ENCODE measurements around the gene BANF1. TPM values are rescaled to one million over a fixed set of nuclear protein-coding genes. Genes with fewer than 3 reads are reported as not detected.

Gene BANF1
- total and polyA plus RNA-seq, 9 of the 15 experiments (the other 6 are each of a cell fraction or from before 2014, with no cell fraction given): 108 to 651 (median 263) TPM

- no peak for TF ChIP-seq DIDO1 (tag; IDR thresholded peaks at IDR 0.05; ENCODE audit: low read depth)
- no peak for TF ChIP-seq ZNF12 (CRISPR knock-in tag; IDR thresholded peaks at IDR 0.05)
- no peak for TF ChIP-seq ZNF507 (tag; conservative IDR thresholded peaks at IDR 0.05)
- TF ChIP-seq ELF1 (tag; IDR thresholded peaks at IDR 0.05): 0 out of 2 replicates have a peak, but pooled peaks have one; percentile 38
- no peak for TF ChIP-seq NCOA1 (IDR thresholded peaks at IDR 0.05; ENCODE audit: low read depth)
- peak; percentile 69; the same call in 1 of the 2 replicates for TF ChIP-seq JUND (IDR thresholded peaks at IDR 0.05; ENCODE audit: borderline replicate concordance, low read depth, low read length)
- TF ChIP-seq JUND (tag; IDR thresholded peaks at IDR 0.05; ENCODE audit: borderline replicate concordance, low read depth, low read length): peak; percentile 10; the same call in 1 of the 3 replicates
- TF ChIP-seq POLR2AphosphoS2 (IDR thresholded peaks at IDR 0.05; ENCODE audit: low read length): no peak
- no peak for TF ChIP-seq HOMEZ (CRISPR knock-in tag; IDR thresholded peaks at IDR 0.05)
- no peak for TF ChIP-seq ZNF644 (tag; IDR thresholded peaks at IDR 0.05; ENCODE audit: low read depth)
- no peak for TF ChIP-seq ZNF589 (CRISPR knock-in tag; IDR thresholded peaks at IDR 0.05; ENCODE audit: low read depth)
- TF ChIP-seq ZBTB26 (CRISPR knock-in tag; IDR thresholded peaks at IDR 0.05): no peak
- TF ChIP-seq NRF1 (conservative IDR thresholded peaks at IDR 0.05 in 1 of 2, IDR thresholded peaks at IDR 0.05 in 1 of 2): no peak
- TF ChIP-seq SMARCC2 (IDR thresholded peaks at IDR 0.05; ENCODE audit: low read depth): no peak
- TF ChIP-seq ZFPM2 (CRISPR knock-in tag; IDR thresholded peaks at IDR 0.05): no peak
- no peak for TF ChIP-seq ZNF766 (CRISPR knock-in tag; conservative IDR thresholded peaks at IDR 0.05)
- no peak for TF ChIP-seq FOXO4 (CRISPR knock-in tag; IDR thresholded peaks at IDR 0.05)
- no peak for TF ChIP-seq ZEB2 (IDR thresholded peaks at IDR 0.05)
- TF ChIP-seq CSDE1 (IDR thresholded peaks at IDR 0.05): no peak
- no peak for TF ChIP-seq SP2 (IDR thresholded peaks at IDR 0.05; ENCODE audit: extremely low read depth, low read depth, low read length, poor library complexity, severe bottlenecking)
- no peak for TF ChIP-seq ZBTB17 (CRISPR knock-in tag; IDR thresholded peaks at IDR 0.05)
- TF ChIP-seq BMI1 (IDR thresholded peaks at IDR 0.05; ENCODE audit: low read length): no peak
- TF ChIP-seq CHD1 (IDR thresholded peaks at IDR 0.05; ENCODE audit: low read length): no peak
Observed at GRCh38 chr11:65988791-65989592, 13.3 kb upstream of the BANF1 start (continued).
